Endodermal cell (in vitro differentiated cells): ENCODE measurements around the gene PLD2. TPM values are rescaled to one million over a fixed set of nuclear protein-coding genes. Genes with fewer than 3 reads are reported as not detected.
A peak's percentile ranks its signal among the peaks of the same experiment; 100 is the strongest.

ENCODE experiments used
- DNase-seq: peaks from one replicate; pipeline ENCODE4 v3.0.0-alpha.2; 2017
- H3K27ac ChIP-seq: 2 replicates; pipeline ENCODE4 v1.5.1; 2013; ENCODE audit warnings: mild to moderate bottlenecking, low read depth, low read length, moderate library complexity
- H3K27me3 ChIP-seq: 2 replicates; pipeline ENCODE4 v1.6.1; 2013; ENCODE audit warnings: mild to moderate bottlenecking, low read length, moderate library complexity; ENCODE audit not compliant: insufficient read depth, control insufficient read depth, poor library complexity, severe bottlenecking
- H3K36me3 ChIP-seq: 2 replicates; pipeline ENCODE4 v1.7.0; 2013; ENCODE audit warnings: mild to moderate bottlenecking, low read length, moderate library complexity; ENCODE audit not compliant: control insufficient read depth, insufficient read depth
- H3K4me1 ChIP-seq: one replicate; pipeline ENCODE4 v1.7.0; 2013; ENCODE audit warnings: low read length; ENCODE audit not compliant: control insufficient read depth, insufficient read depth
- H3K4me3 ChIP-seq: 2 replicates; pipeline ENCODE4 v1.5.1; 2013; ENCODE audit warnings: mild to moderate bottlenecking, low read length, moderate library complexity
- H3K9ac ChIP-seq: 2 replicates; pipeline ENCODE4 v1.6.1; 2013; ENCODE audit warnings: mild to moderate bottlenecking, low read length, moderate library complexity; ENCODE audit not compliant: poor library complexity, severe bottlenecking; ENCODE audit errors: extremely low read depth
- H3K9me3 ChIP-seq: 2 replicates; pipeline ENCODE4 v1.6.1; 2013; ENCODE audit warnings: mild to moderate bottlenecking, low read length, moderate library complexity; ENCODE audit not compliant: control insufficient read depth
- H3K27ac Mint-ChIP-seq: 2 replicates; pipeline ENCODE4 v1.8.0; 2020; ENCODE audit warnings: mixed read lengths
- H3K27me3 Mint-ChIP-seq: 2 replicates; pipeline ENCODE4 v1.8.0; 2021; ENCODE audit warnings: mild to moderate bottlenecking, mixed read lengths; ENCODE audit not compliant: insufficient read depth
- H3K36me3 Mint-ChIP-seq: 2 replicates; pipeline ENCODE4 v1.8.0; 2020; ENCODE audit warnings: low read depth, mixed read lengths
- H3K4me1 Mint-ChIP-seq: 2 replicates; pipeline ENCODE4 v1.8.0; 2020; ENCODE audit warnings: mixed read lengths
- H3K4me3 Mint-ChIP-seq: 2 replicates; pipeline ENCODE4 v1.8.0; 2020; ENCODE audit warnings: mild to moderate bottlenecking, moderate library complexity, mixed read lengths
- H3K9me3 Mint-ChIP-seq: 2 replicates; pipeline ENCODE4 v1.8.0; 2020; ENCODE audit warnings: mild to moderate bottlenecking, mixed read lengths
- CTCF ChIP-seq: fragments of 200-600 bp; sonication (generic); conservative IDR thresholded peaks from 2 replicates; pipeline ENCODE4 v1.5.0; 2021; ENCODE audit warnings: antibody characterized with exemption, mild to moderate bottlenecking
- WGBS, 2 experiments: methylation state at CpG; one replicate each; pipeline versions ENCODE4 v1.1.5 to v1.1.7; 2013; ENCODE audit warnings: missing lambda C conversion rate in 2 of 2, mixed read lengths in 1 of 2; ENCODE audit not compliant: insufficient coverage in 1 of 2, insufficient read length in 1 of 2; 5-methylcytosine and 5-hydroxymethylcytosine counted together
- total RNA-seq, 2 donors: library from RNA; stranded (reverse); fragmentation: NEBNext Ultra II Directional in 1 of 2; extraction: Animal tissue kit (Norgen Biotek cat#: 25700) in 1 of 2; gene quantifications; 2 replicates in 1 of 2; 3 replicates in 1 of 2; pipeline ENCODE4 v1.2.1, GENCODE V29; 2021

PLD2 gene
- total RNA-seq, 2 donors from 2014 or later: 72.7 to 75.2 TPM

- H3K9me3 ChIP-seq: no peaks in the 10 kb centered on the region
- no peak for DNase-seq
- H3K4me3 Mint-ChIP-seq: peak overlapping the region; percentile 67
- peak overlapping the region; percentile 91 for H3K4me3 ChIP-seq
- H3K9me3 Mint-ChIP-seq: no peaks in the 10 kb centered on the region
- no peaks in the 10 kb centered on the region for H3K36me3 ChIP-seq
- no peak overlapping the region for H3K27ac Mint-ChIP-seq
- no peak for TF ChIP-seq CTCF
- 89 to 90% methylated on average over 13 to 14 of the region's 14 CpGs for WGBS, 2 experiments
- no peak overlapping the region for H3K27ac ChIP-seq
- H3K27me3 Mint-ChIP-seq: peaks cover 77% of the 10 kb centered on the region
- peaks cover 82% of the 10 kb centered on the region for H3K27me3 ChIP-seq
- H3K9ac ChIP-seq: peak overlapping the region; percentile 67
- no peaks in the 10 kb centered on the region for H3K36me3 Mint-ChIP-seq
- H3K4me1 Mint-ChIP-seq: peaks cover 6% of the 10 kb centered on the region
- H3K4me1 ChIP-seq: no peaks in the 10 kb centered on the region
These were observed 18.7 kb upstream of the PLD2 start for GRCh38 chr17:4788159-4788806.

GRCh38 chr17:4788807-4789700, 17.9 kb upstream of the PLD2 start, which contains the start of gene GLTPD2:
Gene GLTPD2, plus strand, starts transcription at chr17:4788964. Its CDS starts 48 bp downstream, at chr17:4789012.
- no peak within 1 kb of the TSS for H3K27ac Mint-ChIP-seq
- no peaks in the 10 kb centered on the region for H3K36me3 ChIP-seq
- H3K4me3 Mint-ChIP-seq: peak within 1 kb of the TSS; percentile 67
- TF ChIP-seq CTCF: no peak
- no peak within 1 kb of the TSS for H3K27ac ChIP-seq
- H3K9me3 ChIP-seq: no peaks in the 10 kb centered on the region
- H3K27me3 Mint-ChIP-seq: peaks cover 75% of the 10 kb centered on the region
- H3K27me3 ChIP-seq: peaks cover 76% of the 10 kb centered on the region
- no peaks in the 10 kb centered on the region for H3K4me1 ChIP-seq
- H3K4me3 ChIP-seq: peak within 1 kb of the TSS; percentile 91
- WGBS, 2 experiments: 5 to 6% methylated on average over 25 to 62 of the region's 62 CpGs
- H3K9me3 Mint-ChIP-seq: no peaks in the 10 kb centered on the region
- H3K9ac ChIP-seq: peak within 1 kb of the TSS; percentile 67
- no peaks in the 10 kb centered on the region for H3K36me3 Mint-ChIP-seq
- DNase-seq: peak; percentile 83
- H3K4me1 Mint-ChIP-seq: peaks cover 6% of the 10 kb centered on the region

- Mint-ChIP-seq H3K27ac (no peak overlapping the region), H3K9me3 (no peaks in the 10 kb centered on the region), H3K4me1 (peaks cover 6% of the 10 kb centered on the region), H3K36me3 (no peaks in the 10 kb centered on the region), H3K27me3 (peaks cover 70% of the 10 kb centered on the region), H3K4me3 (peak overlapping the region; percentile 67)
- H3K27ac ChIP-seq: no peak overlapping the region
- no peaks in the 10 kb centered on the region for H3K36me3 ChIP-seq
- H3K4me3 ChIP-seq: peak overlapping the region; percentile 91
- H3K27me3 ChIP-seq: peaks cover 70% of the 10 kb centered on the region
- WGBS, 2 experiments: 0 to 1% methylated on average over 18 to 25 of the region's 25 CpGs
- no peak for DNase-seq
- no peaks in the 10 kb centered on the region for H3K9me3 ChIP-seq
- no peaks in the 10 kb centered on the region for H3K4me1 ChIP-seq
- H3K9ac ChIP-seq: peak overlapping the region; percentile 67
- TF ChIP-seq CTCF: no peak
These were observed 17.3 kb upstream of the PLD2 start for GRCh38 chr17:4789701-4789950.
